PC-9 (cell line): ENCODE results near the gene POU3F4. TPM values are rescaled to one million over a fixed set of nuclear protein-coding genes. Genes with fewer than 3 reads are reported as not detected.

Source experiments
- BruUV-seq: library from RNA; stranded (reverse); fragments of 400-500 nt; replicated peaks from 2 replicates; lab custom pipeline; 2021; lab: Mats Ljungman, UMichigan
- CTCF ChIA-PET: fragments of 300-600 bp; sonication (Branson Sonifier 250); formaldehyde crosslinking; loops from one replicate; lab custom pipeline; 2022; ENCODE audit warnings: antibody characterized with exemption; lab: Charles Lee
- POLR2A ChIA-PET: fragments of 300-600 bp; sonication (Branson Sonifier 250); formaldehyde crosslinking; loops from one replicate; lab custom pipeline; 2022; ENCODE audit warnings: antibody characterized with exemption; ENCODE audit not compliant: unreplicated experiment; lab: Charles Lee
- DNase-seq, 2 experiments: peaks; one replicate each; pipeline versions ENCODE4 v3.0.0 to v3.0.0-alpha.2; 2015 to 2022; ENCODE audit warnings: mixed read lengths in 1 of 2
- H2AFZ ChIP-seq: fragments of 200-600 bp; sonication (generic); 2 replicates; pipeline ENCODE4 v1.8.1; 2017; ENCODE audit warnings: antibody characterized with exemption
- H3F3A ChIP-seq: fragments of 200-600 bp; sonication (generic); 2 replicates; pipeline ENCODE4 v1.8.1; 2017; ENCODE audit warnings: antibody characterized with exemption, mild to moderate bottlenecking, low read depth; ENCODE audit not compliant: insufficient read depth
- H3K27ac ChIP-seq: fragments of 200-600 bp; sonication (generic); 2 replicates; pipeline ENCODE4 v1.6.1; 2016; ENCODE audit warnings: mixed run types
- H3K27me3 ChIP-seq: fragments of 200-600 bp; sonication (generic); 2 replicates; pipeline ENCODE4 v1.6.1; 2016; ENCODE audit warnings: low read depth, mixed run types; ENCODE audit not compliant: insufficient read depth
- H3K36me3 ChIP-seq: fragments of 200-600 bp; sonication (generic); 2 replicates; pipeline ENCODE4 v1.6.1; 2016; ENCODE audit warnings: low read depth, mixed run types
- H3K4me1 ChIP-seq: fragments of 200-600 bp; sonication (generic); replicated peaks from 2 replicates; pipeline ENCODE4 v1.6.1; 2016; ENCODE audit warnings: mixed run types; ENCODE audit not compliant: insufficient read depth
- H3K4me2 ChIP-seq: fragments of 200-600 bp; sonication (generic); 2 replicates; pipeline ENCODE4 v1.6.1; 2017; ENCODE audit warnings: mixed run types
- H3K4me3 ChIP-seq: fragments of 200-600 bp; sonication (generic); 2 replicates; pipeline ENCODE4 v1.6.1; 2016; ENCODE audit warnings: mixed run types
- H3K79me2 ChIP-seq: fragments of 200-600 bp; sonication (generic); 2 replicates; pipeline ENCODE4 v1.6.1; 2017; ENCODE audit warnings: low read depth, mixed run types
- H3K9me2 ChIP-seq: fragments of 200-600 bp; sonication (generic); 2 replicates; pipeline ENCODE4 v1.8.1; 2017; ENCODE audit warnings: mild to moderate bottlenecking; ENCODE audit not compliant: insufficient read depth
- H3K9me3 ChIP-seq: fragments of 200-600 bp; sonication (generic); 2 replicates; pipeline ENCODE4 v1.8.1; 2016; ENCODE audit warnings: low read depth; ENCODE audit not compliant: insufficient read depth
- H4K20me1 ChIP-seq: fragments of 200-600 bp; sonication (generic); 2 replicates; pipeline ENCODE4 v1.8.1; 2017; ENCODE audit not compliant: insufficient read depth
- EZH2 ChIP-seq: fragments of 200-600 bp; sonication (generic); IDR thresholded peaks from 2 replicates; pipeline ENCODE4 v1.8.0; 2017; ENCODE audit warnings: antibody characterized with exemption, low read depth
- intact Hi-C: fragments of 100-400 bp; cut with micrococcal nuclease; formaldehyde crosslinking; loops from one replicate; pipeline ENCODE4 v1.10.0; 2022; ENCODE audit not compliant: unreplicated experiment
- total RNA-seq: library from RNA; stranded (reverse); gene quantifications from 2 replicates; pipeline ENCODE4 v1.2.3, GENCODE V29; 2021
- TF ChIP-seq, protein P1 (sequence below): fragments of 200-600 bp; sonication (generic); conservative IDR thresholded peaks from 2 replicates; pipeline ENCODE4 v1.6.1; 2017; ENCODE audit warnings: mixed run types, antibody characterized with exemption, mild to moderate bottlenecking, moderate library complexity

The POU3F4 gene
- total RNA-seq, 1 experiment from 2014 or later = not detected

DNA sequence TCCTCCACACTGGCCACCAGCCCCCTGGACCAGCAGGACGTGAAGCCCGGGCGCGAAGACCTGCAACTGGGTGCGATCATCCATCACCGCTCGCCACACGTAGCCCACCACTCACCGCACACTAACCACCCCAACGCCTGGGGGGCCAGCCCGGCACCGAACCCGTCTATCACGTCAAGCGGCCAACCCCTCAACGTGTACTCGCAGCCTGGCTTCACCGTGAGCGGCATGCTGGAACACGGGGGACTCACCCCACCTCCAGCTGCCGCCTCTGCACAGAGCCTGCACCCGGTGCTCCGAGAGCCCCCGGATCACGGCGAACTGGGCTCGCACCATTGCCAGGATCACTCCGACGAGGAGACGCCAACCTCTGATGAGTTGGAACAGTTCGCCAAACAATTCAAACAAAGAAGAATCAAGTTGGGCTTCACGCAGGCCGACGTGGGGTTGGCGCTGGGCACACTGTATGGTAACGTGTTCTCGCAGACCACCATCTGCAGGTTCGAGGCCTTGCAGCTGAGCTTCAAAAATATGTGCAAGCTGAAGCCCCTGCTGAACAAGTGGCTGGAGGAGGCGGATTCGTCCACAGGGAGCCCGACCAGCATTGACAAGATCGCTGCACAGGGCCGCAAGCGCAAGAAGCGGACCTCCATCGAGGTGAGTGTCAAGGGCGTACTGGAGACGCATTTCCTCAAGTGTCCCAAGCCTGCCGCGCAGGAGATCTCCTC is 600 bp downstream of the POU3F4 start:
- BruUV-seq = no TSS peak
- TF ChIP-seq, protein P1, sequence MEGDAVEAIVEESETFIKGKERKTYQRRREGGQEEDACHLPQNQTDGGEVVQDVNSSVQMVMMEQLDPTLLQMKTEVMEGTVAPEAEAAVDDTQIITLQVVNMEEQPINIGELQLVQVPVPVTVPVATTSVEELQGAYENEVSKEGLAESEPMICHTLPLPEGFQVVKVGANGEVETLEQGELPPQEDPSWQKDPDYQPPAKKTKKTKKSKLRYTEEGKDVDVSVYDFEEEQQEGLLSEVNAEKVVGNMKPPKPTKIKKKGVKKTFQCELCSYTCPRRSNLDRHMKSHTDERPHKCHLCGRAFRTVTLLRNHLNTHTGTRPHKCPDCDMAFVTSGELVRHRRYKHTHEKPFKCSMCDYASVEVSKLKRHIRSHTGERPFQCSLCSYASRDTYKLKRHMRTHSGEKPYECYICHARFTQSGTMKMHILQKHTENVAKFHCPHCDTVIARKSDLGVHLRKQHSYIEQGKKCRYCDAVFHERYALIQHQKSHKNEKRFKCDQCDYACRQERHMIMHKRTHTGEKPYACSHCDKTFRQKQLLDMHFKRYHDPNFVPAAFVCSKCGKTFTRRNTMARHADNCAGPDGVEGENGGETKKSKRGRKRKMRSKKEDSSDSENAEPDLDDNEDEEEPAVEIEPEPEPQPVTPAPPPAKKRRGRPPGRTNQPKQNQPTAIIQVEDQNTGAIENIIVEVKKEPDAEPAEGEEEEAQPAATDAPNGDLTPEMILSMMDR = no peak
- no peak for TF ChIP-seq EZH2
- Histone ChIP-seq H3K27me3 (peaks cover 2% of the 10 kb centered on the region; the same call in 1 of the 2 replicates), H3K4me1 (no peaks in the 10 kb centered on the region), H3K79me2 (no peaks in the 10 kb centered on the region), H3K4me2 (no peak overlapping the region), H3K4me3 (no peak overlapping the region), H3F3A (no peaks in the 10 kb centered on the region), H3K27ac (no peak overlapping the region), H2AFZ (no peak overlapping the region), H3K9me3 (no peaks in the 10 kb centered on the region), H3K9me2 (no peaks in the 10 kb centered on the region), H4K20me1 (no peaks in the 10 kb centered on the region), H3K36me3 (no peaks in the 10 kb centered on the region)
- ChIA-PET POLR2A (no interaction called here), CTCF (no interaction called here)
- no peak for DNase-seq
- intact Hi-C loops = no loop called here

DNA sequence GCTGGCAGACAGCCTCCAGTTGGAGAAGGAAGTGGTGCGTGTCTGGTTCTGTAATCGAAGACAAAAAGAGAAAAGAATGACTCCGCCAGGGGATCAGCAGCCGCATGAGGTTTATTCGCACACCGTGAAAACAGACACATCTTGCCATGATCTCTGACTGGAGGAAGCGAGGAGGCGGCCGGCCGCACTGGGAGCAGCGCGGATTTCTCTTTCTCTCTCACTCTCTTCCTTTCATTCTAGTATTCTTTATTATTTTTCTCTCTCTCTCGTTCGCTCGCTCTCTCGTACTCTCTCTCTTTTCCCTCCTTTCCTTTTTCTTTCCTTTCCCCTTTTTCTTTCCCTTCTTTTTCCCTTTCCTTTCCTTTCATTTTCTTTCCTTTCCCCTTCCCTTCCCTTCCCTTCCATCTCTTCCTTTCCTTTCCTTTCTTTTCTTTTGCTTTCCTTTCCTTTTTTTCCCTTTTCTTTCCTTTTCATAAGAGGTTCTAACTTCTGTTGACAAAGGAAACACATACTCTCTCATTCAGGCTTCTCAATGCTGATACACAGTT is 1.2 kb downstream of the POU3F4 start:
- Histone ChIP-seq H3F3A (no peaks in the 10 kb centered on the region), H2AFZ (no peak overlapping the region), H3K9me3 (no peaks in the 10 kb centered on the region), H3K4me3 (no peak overlapping the region), H3K9me2 (no peaks in the 10 kb centered on the region), H4K20me1 (no peaks in the 10 kb centered on the region), H3K4me1 (no peaks in the 10 kb centered on the region), H3K27me3 (0 out of 2 replicates have a peak, but pooled peaks cover 2% of the 10 kb centered on the region), H3K4me2 (no peak overlapping the region), H3K36me3 (no peaks in the 10 kb centered on the region), H3K79me2 (no peaks in the 10 kb centered on the region), H3K27ac (no peak overlapping the region)
- POLR2A ChIA-PET = no interaction called here
- no TSS peak for BruUV-seq
- intact Hi-C loops = no loop called here
- DNase-seq = no peak
- TF ChIP-seq EZH2 = no peak
- TF ChIP-seq, protein P1 = no peak
- CTCF ChIA-PET = no interaction called here

DNA sequence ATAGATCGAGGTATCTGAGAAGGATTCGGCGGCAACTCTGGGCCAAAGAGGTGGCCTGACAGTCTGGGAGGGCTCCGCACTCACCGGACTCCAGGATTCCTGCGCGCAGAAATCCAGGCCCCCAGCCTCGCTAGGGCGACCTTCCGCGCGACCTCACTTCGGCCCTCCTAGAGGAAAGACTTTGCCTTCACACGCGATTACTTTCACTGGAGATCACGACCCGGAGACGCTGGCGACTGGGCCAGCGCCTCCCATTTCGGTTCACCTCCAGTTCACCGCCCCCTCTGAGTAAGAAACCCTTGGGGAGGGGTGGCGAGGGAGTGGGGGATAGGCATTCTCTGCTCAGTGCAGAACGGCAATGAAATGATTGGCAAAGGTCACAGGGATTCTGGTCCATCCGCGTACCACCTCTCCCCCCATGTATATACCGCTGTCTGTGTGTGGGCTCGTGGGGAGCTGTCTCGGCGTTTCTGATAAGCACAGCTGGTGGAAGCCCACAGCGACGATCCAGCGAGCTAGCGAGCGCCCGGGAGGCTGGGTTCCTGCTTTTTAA is 2.5 kb downstream of the POU3F4 start:
- no peaks in the 10 kb centered on the region for H3K4me1 ChIP-seq
- DNase-seq = no peak
- no TSS peak for BruUV-seq
- no peaks in the 10 kb centered on the region for H4K20me1 ChIP-seq
- TF ChIP-seq, protein P1 = no peak
- no peak for TF ChIP-seq EZH2
- H3K36me3 ChIP-seq = no peaks in the 10 kb centered on the region
- intact Hi-C loops = no loop called here
- no peak overlapping the region for H3K4me2 ChIP-seq
- no peaks in the 10 kb centered on the region for H3K9me3 ChIP-seq
- no peak overlapping the region for H3K4me3 ChIP-seq
- ChIA-PET POLR2A (no interaction called here), CTCF (no interaction called here)
- 0 out of 2 replicates have a peak, but pooled peaks cover 2% of the 10 kb centered on the region for H3K27me3 ChIP-seq
- H3F3A ChIP-seq = no peaks in the 10 kb centered on the region
- H3K9me2 ChIP-seq = no peaks in the 10 kb centered on the region
- H3K27ac ChIP-seq = no peak overlapping the region
- H3K79me2 ChIP-seq = no peaks in the 10 kb centered on the region
- H2AFZ ChIP-seq = no peak overlapping the region
